ENCODE results near the gene CEBPZOS. TPM values are rescaled to one million over a fixed set of nuclear protein-coding genes. Genes with fewer than 3 reads are reported as not detected.

The CEBPZOS gene
- total RNA-seq, 4 donors from 2014 or later, result 17.9 to 22.3 (median 20.3) TPM

GRCh38 chr2:37168217-37168981 is 27.9 kb upstream of the CEBPZOS start:
- Histone ChIP-seq H3K27me3 (no peaks in the 10 kb centered on the region), H3K27ac (peak overlapping the region in 3 of 4 donors; percentile 25 to 60 (median 35)), H3K36me3 (no peaks in the 10 kb centered on the region), H3K9me3 (peaks cover 0 to 15% (median 11%) of the 10 kb centered on the region in 3 donors), H3K4me3 (peak overlapping the region in 1 of 4 donors; percentile 8), H3K4me1 (peaks cover 0 to 9% (median 0%) of the 10 kb centered on the region in 3 donors)
- 29 to 38% methylated on average over 17 of the region's 17 CpGs for WGBS, 2 donors
- no peak for DNase-seq
- TF ChIP-seq POLR2A (IDR thresholded peaks at IDR 0.05) (no peak), CTCF (IDR thresholded peaks at IDR 0.05) (peak; percentile 37 to 66 (median 62))
- intact Hi-C loops (cut with DNase I), result no loop called here

- intact Hi-C loops (cut with DNase I), result no loop called here
- no peaks in the 10 kb centered on the region for H3K36me3 ChIP-seq
- peaks cover 0 to 9% (median 0%) of the 10 kb centered on the region in 3 donors for H3K4me1 ChIP-seq
- H3K9me3 ChIP-seq, result no peaks in the 10 kb centered on the region
- no peak for DNase-seq
- no peak overlapping the region for H3K27ac ChIP-seq
- H3K4me3 ChIP-seq, result no peak overlapping the region
- no peaks in the 10 kb centered on the region for H3K27me3 ChIP-seq
- TF ChIP-seq CTCF (IDR thresholded peaks at IDR 0.05) (no peak), POLR2A (IDR thresholded peaks at IDR 0.05) (no peak)
These were observed 24.7 kb upstream of the CEBPZOS start for GRCh38 chr2:37171624-37171950.

- TF ChIP-seq POLR2A (IDR thresholded peaks at IDR 0.05) (no peak), CTCF (IDR thresholded peaks at IDR 0.05) (no peak)
- Histone ChIP-seq H3K27ac (no peak overlapping the region), H3K4me1 (no peaks in the 10 kb centered on the region), H3K36me3 (no peaks in the 10 kb centered on the region), H3K9me3 (no peaks in the 10 kb centered on the region), H3K27me3 (no peaks in the 10 kb centered on the region), H3K4me3 (no peak overlapping the region)
- no peak for DNase-seq
- intact Hi-C loops (cut with DNase I), result no loop called here
- WGBS, 2 donors, result 84 to 93% methylated on average over 1 of the region's 1 CpG
These were observed 22.6 kb upstream of the CEBPZOS start for GRCh38 chr2:37173741-37174140.

- H3K27ac ChIP-seq, result peak overlapping the region in 1 of 4 donors; percentile 6
- H3K4me3 ChIP-seq, result no peak overlapping the region
- 23 to 32% methylated on average over 4 of the region's 4 CpGs for WGBS, 2 donors
- no peaks in the 10 kb centered on the region for H3K36me3 ChIP-seq
- H3K27me3 ChIP-seq, result no peaks in the 10 kb centered on the region
- TF ChIP-seq CTCF (IDR thresholded peaks at IDR 0.05) (no peak), POLR2A (IDR thresholded peaks at IDR 0.05) (no peak)
- intact Hi-C loops (cut with DNase I), result no loop called here
- H3K4me1 ChIP-seq, result peaks cover 0 to 11% (median 0%) of the 10 kb centered on the region in 3 donors
- H3K9me3 ChIP-seq, result no peaks in the 10 kb centered on the region
- DNase-seq, result no peak
These were observed 16.2 kb upstream of the CEBPZOS start for GRCh38 chr2:37180006-37180639.

- WGBS, 2 donors, result 87 to 98% methylated on average over 5 of the region's 5 CpGs
- Histone ChIP-seq H3K9me3 (no peaks in the 10 kb centered on the region), H3K4me3 (no peak overlapping the region), H3K27ac (peak overlapping the region in 1 of 4 donors; percentile 6), H3K4me1 (peaks cover 0 to 11% (median 0%) of the 10 kb centered on the region in 3 donors), H3K36me3 (no peaks in the 10 kb centered on the region), H3K27me3 (no peaks in the 10 kb centered on the region)
- TF ChIP-seq CTCF (IDR thresholded peaks at IDR 0.05) (no peak), POLR2A (IDR thresholded peaks at IDR 0.05) (no peak)
- DNase-seq, result no peak
- intact Hi-C loops (cut with DNase I), result no loop called here
These were observed 15.7 kb upstream of the CEBPZOS start for GRCh38 chr2:37180640-37181039.
